GM12864 (cell line): ENCODE data around the gene PRIM2.
"Not testable (repeated sequence)": the region's sequence is repeated elsewhere in the genome, so short reads cannot be mapped to it uniquely, and the experiment has no call there.

Experiments used
- DNase-seq: peaks from one replicate; pipeline ENCODE4 v3.0.0-alpha.2; 2011; ENCODE audit warnings: low read depth
- H3K4me3 ChIP-seq: 2 replicates; pipeline ENCODE4 v1.5.1; 2011; ENCODE audit warnings: mild to moderate bottlenecking, low read depth, low read length, control low read depth
- CTCF ChIP-seq: IDR thresholded peaks from 2 replicates; pipeline ENCODE4 v1.5.1; 2011; ENCODE audit warnings: low read depth, mild to moderate bottlenecking, moderate library complexity, low read length, control low read depth, inconsistent platforms; ENCODE audit errors: missing control alignments

PRIM2 gene

GRCh38 chr6:57362340-57362739 lies 44.9 kb downstream of the PRIM2 start:
- not testable (repeated sequence) for DNase-seq, H3K4me3 ChIP-seq

- DNase-seq, H3K4me3 ChIP-seq: not testable (repeated sequence)
Observed at GRCh38 chr6:57365076-57365583, 47.7 kb downstream of the PRIM2 start.

GRCh38 chr6:57368965-57369731 lies 51.7 kb downstream of the PRIM2 start:
- H3K4me3 ChIP-seq, DNase-seq: not testable (repeated sequence)

- DNase-seq, H3K4me3 ChIP-seq: not testable (repeated sequence)
Observed at GRCh38 chr6:57371779-57372178, 54.3 kb downstream of the PRIM2 start.

GRCh38 chr6:57374764-57375163 lies 57.3 kb downstream of the PRIM2 start:
- not testable (repeated sequence) for DNase-seq, H3K4me3 ChIP-seq

- DNase-seq, H3K4me3 ChIP-seq: not testable (repeated sequence)
Observed at GRCh38 chr6:57376083-57376482, 58.7 kb downstream of the PRIM2 start.

GRCh38 chr6:57389038-57389592 lies 71.7 kb downstream of the PRIM2 start:
- H3K4me3 ChIP-seq, DNase-seq: not testable (repeated sequence)

- not testable (repeated sequence) for H3K4me3 ChIP-seq, DNase-seq
Observed at GRCh38 chr6:57390818-57391217, 73.4 kb downstream of the PRIM2 start.

- DNase-seq, H3K4me3 ChIP-seq: not testable (repeated sequence)
Observed at GRCh38 chr6:57392047-57392446, 74.6 kb downstream of the PRIM2 start.

GRCh38 chr6:57419341-57419740 lies 101.9 kb downstream of the PRIM2 start:
- DNase-seq, H3K4me3 ChIP-seq: not testable (repeated sequence)

GRCh38 chr6:57421503-57421902 lies 104.1 kb downstream of the PRIM2 start:
- no peak for DNase-seq
- TF ChIP-seq CTCF, result no peak
- no peak overlapping the region for H3K4me3 ChIP-seq

GRCh38 chr6:57423468-57423867 lies 106.0 kb downstream of the PRIM2 start:
- DNase-seq, result no peak
- TF ChIP-seq CTCF, result no peak
- H3K4me3 ChIP-seq, result no peak overlapping the region

GRCh38 chr6:57431742-57432141 lies 114.3 kb downstream of the PRIM2 start:
- DNase-seq, H3K4me3 ChIP-seq: not testable (repeated sequence)
